NCI-H82 (cell line): ENCODE data around the gene LAIR2.
A peak's percentile ranks its signal among the peaks of the same experiment; 100 is the strongest.
"Not testable (repeated sequence)": the region's sequence is repeated elsewhere in the genome, so short reads cannot be mapped to it uniquely, and the experiment has no call there.

ENCODE experiments used
- DNase-seq: peaks from one replicate; lab custom pipeline; 2025; lab: John Stamatoyannopoulos, UW

The LAIR2 gene

DNA sequence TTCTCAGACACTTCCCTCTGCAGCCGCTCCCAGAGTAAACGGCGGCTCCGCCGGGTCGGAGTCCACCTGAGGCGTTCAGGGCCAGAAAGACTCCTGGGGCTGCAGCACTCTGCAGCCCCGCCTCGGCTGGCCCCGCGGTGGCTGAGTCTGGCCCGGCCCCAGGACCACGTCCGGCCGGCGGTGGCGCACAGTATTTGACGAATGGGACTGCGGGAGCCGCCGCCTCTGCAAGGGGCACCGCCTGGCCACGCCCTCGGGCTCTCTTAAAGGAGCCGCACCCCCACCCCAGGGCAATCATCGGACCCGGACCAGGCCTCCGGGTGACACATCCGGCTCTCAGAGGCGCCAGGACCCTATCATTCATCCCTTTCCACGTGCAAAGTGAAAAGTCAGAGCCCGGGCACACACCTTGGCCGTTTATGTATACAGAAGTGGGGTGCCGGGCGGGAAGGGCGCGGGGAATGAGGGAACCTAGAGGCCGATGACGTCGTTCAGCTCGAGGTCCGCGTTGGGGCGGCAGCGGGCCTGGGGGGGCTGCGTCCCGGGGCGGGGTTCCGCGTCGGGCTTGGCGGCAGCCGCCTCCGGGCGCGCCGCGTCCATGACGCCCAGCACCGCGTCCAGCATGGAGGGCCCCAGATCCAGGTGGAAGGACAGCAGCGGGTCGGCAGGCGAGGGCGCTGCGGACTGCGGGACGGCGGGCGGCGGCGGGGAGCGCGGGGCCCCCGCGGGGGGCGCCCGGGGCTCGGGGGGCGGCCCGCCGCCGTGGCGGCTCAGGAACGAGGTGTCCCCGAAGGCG, 37.8 kb upstream of the LAIR2 start:
- peak; percentile 93 for DNase-seq

DNA sequence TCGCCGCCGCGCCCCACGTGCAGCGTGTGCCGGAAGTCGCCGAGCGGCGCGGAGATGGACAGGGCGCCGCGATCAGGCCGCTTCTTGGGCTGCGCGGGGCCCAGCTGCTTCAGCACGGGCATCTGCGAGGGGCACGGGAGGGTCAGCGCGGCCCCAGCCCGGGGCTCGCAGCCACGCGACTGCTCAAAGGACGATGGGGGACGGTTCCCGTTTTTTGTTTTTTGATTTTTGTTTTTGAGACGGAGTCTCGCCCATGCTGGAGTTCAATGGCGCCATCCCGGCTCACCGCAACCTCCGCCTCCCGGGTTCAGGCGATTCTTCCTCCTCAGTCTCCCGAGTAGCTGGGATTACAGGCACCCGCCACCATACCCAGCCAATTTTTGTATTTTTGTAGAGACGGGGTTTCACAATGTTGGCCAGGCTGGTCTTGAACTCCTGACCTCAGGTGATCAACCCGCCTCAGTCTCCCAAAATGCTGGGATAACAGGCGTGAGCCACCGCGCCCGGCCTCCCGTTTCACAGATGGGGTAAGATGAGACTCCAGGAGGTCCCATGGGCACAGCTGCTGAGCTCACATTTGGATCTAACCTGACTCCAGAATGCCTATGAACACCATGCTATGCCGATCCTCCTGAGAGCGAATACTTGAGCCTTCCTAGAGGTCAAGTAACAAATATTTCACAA, 37.1 kb upstream of the LAIR2 start:
- no peak for DNase-seq

DNA sequence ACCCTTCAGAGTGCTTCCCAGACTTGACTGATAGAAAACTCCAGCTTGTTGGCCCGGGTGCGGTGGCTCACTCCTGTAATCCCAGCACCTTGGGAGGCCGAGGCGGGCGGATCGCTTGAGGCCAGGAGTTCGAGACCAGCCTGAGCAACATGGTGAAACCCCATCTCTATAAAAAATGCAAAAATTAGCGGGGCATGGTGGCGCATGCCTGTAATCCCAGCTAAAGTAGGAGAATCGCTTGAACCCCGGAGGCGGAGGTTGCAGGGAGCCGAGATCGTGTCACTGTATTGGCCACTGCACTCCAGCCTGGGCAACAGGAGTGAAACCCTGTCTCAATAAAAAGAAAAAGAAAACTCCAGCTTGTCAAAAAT, 36.5 kb upstream of the LAIR2 start:
- not testable (repeated sequence) for DNase-seq

DNA sequence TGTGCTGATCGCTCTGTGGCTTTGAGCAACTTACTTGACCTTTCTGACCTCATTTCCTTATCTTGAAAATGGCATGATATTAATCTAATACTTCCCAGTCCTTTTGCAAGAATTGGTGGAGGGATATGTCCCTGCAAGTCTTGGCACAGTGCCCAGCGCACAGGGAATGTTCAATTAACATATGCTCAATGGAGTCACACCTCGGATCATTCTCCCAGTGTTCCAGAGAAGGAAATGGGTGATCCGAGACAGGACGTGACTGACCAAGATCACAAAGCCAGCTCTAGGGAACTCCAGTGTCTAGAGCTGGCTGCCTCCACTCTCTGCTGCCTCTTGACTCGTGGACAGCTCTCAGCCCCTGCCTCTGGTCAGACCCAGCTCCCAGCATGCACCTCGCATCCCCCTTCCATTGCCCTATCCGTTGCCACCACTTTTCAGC, 33.1 kb upstream of the LAIR2 start:
- peak; percentile 16 for DNase-seq

DNA sequence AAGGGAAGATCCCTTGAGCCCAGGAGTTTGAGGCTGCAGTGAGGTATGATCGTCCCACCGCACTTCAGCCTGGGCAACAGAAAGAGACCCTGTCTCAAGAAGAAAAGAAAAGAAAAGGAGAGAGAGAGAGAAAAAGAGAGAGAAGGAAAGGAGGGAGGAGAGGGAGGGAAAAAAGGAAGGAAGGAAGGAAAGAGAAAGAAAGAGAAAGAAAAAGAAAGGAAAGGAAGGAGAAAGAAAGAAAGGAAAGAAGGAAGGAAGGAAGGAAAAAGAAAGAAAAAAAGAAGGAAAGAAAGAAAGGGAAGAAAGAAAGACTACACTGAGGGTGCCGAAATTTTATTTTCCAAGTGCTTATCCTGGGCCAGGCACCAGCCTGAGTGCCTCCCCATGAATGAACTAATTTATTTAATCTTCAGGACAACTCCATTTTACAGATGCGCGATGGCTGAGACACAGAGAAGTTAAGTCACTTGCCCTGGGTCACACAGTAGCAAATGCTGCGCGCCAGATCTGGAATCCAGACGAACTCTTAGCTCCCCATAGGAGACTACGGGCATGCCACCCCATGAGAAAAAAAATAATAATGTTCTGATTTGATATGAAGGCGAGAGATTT, 32.2 kb upstream of the LAIR2 start:
- DNase-seq: no peak

DNA sequence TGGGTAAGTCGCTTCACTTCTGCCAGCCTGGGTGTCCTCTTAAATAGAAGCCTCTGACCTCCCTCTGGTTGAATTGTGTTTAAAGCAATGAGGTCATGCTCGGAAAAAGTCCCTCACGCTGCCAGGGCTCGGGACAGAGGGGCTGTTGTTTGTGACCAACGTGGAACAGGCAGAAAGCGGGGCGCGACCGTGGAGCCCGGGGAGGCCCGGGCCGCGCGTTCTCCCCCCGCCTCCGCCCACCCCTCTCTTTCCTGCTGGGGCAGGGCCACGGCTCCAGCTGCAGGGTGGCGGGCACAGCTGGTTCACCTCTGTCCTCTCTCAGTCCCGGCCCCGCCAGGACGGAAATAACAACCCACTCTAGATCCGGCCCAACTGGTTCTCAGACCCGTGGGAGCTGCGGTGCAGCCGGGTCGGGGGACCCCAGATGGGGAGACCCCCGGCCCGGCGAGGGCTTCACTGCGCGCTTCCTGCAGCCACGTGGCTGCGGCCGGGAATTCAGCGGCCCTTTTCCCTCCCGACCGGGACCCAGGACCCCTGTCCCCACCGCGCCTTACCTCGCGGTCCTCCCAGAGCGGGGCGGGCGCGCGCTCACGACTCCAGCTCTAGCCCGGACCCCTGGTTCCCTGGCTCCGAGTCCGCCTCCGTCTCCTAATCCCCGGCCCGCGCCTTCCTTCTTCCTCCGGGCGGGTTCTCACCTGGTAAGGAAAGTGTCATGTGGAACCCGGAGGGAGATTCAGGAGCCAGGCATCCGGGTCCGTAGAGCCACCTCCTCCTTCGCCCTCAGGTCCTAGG, 31.4 kb upstream of the LAIR2 start:
- no peak for DNase-seq

DNA sequence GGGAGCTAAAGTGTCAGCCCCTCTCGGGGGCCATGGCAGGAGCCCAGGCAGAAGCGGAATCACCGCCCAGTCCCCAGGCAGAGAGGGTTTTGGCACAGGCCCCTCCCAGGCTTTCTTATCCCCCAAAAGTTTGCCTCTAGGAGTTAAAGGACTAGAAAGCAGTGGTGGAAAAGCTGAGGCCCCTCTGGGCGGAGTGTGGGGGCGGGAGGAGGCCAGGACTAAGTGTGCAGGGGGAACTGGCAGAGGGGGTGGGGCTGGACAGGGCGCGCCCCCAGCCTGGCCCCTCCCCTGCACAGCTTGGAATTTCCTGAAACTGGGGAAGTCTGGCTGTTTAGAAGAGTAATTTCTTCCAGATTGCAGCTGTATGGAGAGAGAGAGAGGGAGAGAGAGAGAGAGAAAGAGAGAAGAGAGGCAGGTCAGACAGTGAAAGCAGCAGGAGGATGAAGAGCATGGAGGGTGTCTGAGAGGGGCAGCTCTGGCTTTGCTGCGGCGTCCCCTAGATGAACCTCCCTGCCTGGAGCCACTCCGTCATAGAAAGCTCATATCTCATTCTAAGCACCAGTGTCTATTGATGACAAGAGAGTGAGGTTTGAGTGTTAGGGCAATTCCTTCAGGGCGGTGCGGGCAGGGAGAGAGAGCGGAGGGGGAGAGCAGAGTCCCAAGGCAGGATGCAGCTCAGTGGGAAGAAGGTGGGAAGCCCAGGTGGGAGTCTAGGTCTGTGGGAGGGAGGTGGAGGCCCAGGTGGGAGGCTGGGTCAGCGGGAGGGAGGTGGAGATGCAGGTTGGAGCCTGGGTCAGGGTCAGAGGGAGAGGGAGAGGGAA, 29.4 kb upstream of the LAIR2 start, which contains the start of gene CDC42EP5:
CDC42EP5 (minus strand) TSS at position 226 of the 821 bp plus-strand sequence. CDS start 7,749 bp downstream, outside the sequence.
- no peak for DNase-seq

DNA sequence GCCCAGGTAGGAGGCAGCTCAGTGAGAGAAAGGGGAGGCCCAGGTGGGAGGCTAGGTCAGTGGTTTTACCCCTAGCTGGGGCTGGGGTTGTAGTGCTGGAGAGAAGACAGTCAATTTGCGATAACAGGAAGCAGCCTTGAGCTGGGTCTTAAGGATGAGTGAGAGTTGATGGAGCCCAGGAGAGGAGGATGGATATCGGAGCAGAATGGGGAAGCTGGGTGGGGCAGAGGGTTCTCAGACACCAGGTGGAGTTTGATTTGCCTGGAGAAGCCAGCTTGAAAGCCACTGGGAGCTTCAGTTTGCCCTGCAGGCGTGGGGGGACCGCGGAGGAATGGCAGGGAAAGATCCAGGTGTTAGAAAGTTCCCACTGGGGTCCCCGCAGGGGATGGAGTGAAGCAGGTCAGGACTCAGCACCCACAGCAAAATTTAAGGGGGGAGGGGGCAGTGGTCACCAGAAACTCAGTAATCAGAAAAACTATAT, 28.7 kb upstream of the LAIR2 start:
- DNase-seq: no peak

DNA sequence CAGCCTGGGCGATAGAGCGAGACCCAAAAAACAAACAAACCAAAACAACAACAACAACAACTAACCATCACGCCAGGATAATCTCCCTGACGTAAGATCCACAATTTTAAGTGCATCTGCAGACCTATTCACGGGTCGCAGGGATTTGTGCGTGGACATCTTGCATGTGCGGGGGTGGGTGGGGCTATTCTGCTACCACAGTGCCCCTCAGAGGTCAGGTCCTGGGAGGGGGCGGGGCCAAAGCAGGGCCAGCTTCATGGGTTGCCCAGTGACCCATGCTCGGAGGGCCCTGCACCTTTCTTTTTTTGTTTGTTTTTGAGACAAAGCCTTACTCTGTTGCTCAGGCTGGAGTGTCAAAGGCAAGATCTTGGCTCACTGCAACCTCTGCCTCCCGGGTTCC, 26.9 kb upstream of the LAIR2 start:
- no peak for DNase-seq

DNA sequence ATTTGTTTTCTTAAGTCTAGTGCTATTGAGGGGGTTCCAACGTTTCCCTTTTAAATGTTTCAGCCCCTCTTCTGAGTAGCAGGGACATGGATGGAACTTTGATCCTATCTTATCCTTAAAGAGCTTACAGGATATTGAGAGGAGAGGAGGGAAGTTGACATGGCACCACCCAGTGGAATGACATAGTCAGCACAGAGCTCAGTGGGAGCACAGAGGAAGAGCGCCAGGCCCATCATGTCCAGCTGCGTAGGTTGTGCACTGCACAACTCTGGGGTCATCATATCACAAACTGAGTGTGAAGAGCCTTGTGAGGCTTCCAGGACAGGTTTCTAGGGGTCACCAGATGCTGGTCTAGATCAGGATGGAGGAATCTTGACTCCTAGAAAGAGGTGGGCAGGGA, 25.0 kb upstream of the LAIR2 start:
- peak; percentile 63 for DNase-seq

DNA sequence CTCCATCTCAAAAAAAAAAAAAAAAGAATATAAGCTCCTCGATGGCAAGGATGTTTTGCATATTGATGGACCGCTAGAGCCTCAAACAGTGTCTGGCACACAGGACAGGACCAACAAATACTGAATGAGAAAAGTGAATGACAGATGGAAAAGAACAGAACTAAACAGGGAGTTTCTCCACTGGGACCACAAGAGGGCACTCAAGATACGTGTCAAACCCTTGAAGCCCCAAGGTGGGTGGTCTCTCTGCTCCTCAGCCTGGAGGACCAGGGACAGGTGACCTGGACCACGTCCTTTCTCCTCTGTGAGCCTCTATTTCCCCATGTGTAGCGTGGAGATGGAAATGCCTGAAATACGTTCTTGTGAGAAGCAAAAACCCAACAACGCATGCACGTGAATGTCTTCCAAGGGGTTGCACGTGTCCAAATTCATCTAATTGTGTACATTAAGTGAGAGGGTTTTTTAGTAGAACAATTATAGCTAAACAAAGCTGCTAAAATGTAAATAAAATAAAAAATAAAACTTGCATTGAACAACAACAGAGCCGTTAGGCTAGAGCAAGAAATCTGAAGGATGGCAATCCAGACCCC, 23.9 kb upstream of the LAIR2 start:
- peak; percentile 77 for DNase-seq

DNA sequence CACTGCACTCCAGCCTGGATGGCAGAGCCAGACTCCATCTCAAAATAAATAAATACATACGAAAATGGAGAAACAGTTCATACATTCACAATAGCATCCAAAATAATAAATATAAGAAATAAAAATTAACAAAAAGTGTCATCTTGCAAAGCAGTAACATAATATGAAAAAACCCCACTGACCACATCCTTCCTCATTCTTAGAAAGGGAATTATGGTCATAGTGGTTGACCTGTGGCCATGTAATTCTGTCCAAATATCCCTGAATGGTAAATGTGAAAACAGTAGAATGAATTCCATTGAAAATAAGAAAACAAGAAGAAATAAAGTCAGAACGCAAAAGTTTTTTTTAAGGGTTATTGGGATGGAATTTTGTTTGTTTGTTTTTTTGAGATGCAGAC, 22.6 kb upstream of the LAIR2 start:
- DNase-seq: no peak

DNA sequence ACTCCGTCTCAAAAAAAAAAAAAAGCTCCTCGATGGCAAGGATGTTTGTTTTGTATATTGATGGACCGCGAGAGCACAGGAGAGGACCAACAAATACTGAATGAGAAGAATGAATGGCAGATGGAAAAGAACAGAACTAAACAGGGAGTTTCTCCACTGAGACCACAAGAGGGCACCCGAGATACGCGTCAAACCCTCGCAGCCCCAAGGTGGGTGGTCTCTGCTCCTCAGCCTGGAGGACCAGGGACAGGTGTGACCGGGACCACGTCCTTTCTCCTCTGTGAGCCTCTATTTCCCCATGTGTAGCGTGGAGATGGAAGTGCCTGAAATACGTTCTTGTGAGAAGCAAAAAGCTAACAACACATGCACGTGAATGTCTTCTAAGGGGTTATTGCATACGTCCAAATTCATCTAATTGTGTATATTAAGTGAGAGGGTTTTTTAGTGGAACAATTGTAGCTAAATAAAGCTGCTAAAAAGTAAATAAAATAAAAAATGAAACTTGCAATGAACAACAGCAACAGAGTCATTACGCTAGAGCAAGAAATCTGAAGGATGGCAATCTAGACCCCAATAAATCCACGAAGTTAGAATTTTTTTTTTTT, 21.2 kb upstream of the LAIR2 start:
- DNase-seq: peak; percentile 79

DNA sequence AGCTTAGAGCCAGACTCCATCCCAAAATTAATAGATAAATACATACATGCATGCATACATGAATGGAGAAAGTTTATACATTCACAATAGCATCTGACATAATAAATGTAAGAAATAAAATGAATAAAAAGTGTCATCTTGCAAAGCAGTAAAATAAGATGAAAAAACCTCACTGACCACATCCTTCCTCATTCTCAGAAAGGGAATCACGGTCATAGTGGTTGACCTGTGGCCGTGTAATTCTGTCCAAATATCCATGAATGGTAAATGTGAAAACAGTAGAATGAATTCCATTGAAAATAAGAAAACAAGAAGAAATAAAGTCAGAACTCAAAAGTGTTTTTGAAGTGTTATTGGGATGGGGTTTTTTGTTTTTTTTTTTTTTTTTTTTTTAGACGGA, 19.7 kb upstream of the LAIR2 start:
- DNase-seq: no peak

DNA sequence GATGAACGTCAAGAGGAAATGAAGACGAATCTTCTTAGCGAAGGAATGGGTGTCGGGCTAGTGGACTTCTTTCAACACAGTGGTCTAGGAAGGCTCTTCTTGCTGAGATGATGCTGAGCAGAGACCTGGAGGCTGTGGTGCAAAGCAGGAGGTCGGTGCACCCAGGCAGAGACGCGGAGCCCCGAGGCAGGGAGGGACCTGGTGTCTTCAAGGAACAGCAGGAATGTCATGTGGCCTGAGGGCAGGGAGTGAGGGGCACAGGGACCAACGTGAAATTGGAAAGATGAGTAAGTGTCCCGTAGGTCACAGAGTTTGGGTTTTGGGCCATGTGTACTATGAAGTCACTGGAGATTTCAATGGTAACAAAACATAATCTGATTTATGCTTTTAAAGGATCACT, 18.2 kb upstream of the LAIR2 start:
- DNase-seq: no peak

DNA sequence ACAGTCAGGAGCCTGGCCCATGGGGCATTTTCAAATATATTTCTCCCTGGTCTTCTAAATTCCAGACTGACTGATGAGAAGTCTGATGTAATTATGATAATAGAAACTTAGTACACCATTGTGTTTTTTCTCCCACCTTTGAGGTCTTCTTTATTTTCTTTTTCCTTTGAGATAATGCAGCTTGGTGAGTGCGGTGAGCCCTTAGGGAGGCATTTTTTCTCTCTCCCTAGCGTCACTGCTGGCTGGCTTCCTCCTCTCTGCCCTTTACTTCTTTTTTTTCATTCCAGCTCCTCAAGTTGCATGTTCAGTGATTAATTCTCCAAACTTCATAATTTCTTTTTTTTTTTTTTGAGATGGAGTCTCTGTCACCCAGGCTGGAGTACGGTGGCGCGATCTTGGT, 16.8 kb upstream of the LAIR2 start:
- no peak for DNase-seq

DNA sequence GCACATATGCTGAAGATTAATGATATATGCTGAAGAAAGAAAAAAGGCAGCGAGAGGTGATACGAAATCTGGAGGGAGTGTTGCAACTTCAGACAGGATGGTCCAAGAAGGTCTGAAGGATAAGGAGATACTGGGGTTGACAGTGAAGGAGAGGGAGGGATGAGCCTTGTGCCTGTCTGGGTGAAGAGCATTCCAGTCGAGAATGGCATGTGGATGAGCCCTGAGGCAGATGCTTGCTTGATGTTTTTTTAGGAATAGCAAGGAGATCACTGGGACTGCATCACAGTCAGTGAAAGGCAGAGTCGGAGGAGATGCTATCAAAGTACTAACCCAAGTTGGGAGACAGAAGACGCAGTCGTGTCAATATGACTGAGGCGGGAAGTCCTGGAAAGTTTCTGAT, 13.3 kb upstream of the LAIR2 start:
- DNase-seq: no peak

DNA sequence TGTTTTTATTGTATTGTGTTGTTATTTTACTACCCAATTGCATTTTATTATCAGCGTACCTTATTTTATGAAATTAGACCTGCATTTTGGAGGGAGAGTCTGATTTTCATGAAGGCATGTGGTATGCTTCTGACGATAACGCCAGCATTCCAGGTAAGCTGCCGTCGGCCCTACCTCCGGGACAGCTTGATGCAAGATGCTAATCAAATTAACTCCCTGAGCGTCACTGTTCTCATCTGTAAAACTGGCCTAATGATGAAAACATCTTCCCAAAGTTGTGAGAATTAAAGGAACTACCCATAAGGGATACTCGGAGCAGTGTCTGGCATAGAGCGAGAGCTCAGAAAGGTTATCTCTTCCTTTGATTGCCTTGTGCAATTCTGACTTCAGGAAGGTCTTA, 12.9 kb upstream of the LAIR2 start:
- no peak for DNase-seq

DNA sequence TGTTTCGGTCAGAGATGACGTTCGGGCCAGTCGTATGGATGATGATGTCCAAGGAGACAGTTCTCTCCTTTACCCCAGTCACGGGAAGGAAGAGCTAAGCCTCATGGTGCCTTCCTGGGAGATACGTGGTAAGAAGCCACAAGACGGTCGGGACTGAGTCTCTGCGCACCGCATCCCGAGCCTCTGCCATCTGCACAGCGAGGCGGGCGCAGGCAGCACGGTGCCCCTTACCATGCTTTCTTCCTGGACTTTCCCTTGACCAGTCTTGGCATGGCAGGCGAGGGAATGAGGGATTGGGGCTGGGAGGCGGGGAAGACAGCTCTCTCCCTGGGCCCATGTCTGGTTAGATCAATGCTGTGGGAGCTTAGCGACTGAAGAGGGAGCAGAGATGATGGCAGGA, 10.1 kb upstream of the LAIR2 start:
- DNase-seq: no peak

DNA sequence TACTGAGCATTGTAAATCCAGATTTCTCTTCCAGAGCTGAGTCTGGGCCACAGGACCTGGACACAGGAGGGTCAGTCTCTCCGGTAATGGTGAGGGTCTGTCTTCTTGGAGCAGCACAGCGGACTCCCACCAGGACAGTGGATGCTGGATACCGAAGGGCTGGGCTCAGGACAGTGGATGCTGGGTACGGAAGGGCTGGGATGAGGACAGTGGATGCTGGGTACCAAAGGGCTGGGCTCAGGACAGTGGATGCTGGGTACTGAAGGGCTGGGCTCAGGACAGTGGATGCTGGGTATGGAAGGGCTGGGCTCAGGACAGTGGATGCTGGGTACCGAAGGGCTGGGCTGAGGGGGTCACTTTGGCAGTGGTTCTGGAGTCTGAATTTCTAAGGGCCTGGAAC, 9.6 kb upstream of the LAIR2 start:
- DNase-seq: not testable (repeated sequence)
